HepG2 (cell line): ENCODE data around the gene SNX15. TPM values are rescaled to one million over a fixed set of nuclear protein-coding genes. Genes with fewer than 3 reads are reported as not detected.

Experiments used
- CBFB ChIP-seq: sonication (generic); formaldehyde crosslinking; IDR thresholded peaks from 2 replicates; pipeline ENCODE4 v1.4.0; 2020; ENCODE audit warnings: missing genetic modification reagents
- DMAP1 ChIP-seq: IDR thresholded peaks from 2 replicates; pipeline ENCODE4 v1.6.1; 2016
- DNMT1 ChIP-seq: sonication (generic); formaldehyde crosslinking; IDR thresholded peaks from 2 replicates; pipeline ENCODE4 v1.5.1; 2020; ENCODE audit warnings: mild to moderate bottlenecking, missing genetic modification reagents
- GLI4 ChIP-seq: sonication (generic); formaldehyde crosslinking; IDR thresholded peaks from 2 replicates; pipeline ENCODE4 v1.5.1; 2020; ENCODE audit warnings: missing genetic modification reagents, mild to moderate bottlenecking, moderate library complexity, borderline replicate concordance
- HOXA5 ChIP-seq: sonication (generic); formaldehyde crosslinking; IDR thresholded peaks from 2 replicates; pipeline ENCODE4 v1.4.0; 2020; ENCODE audit warnings: missing genetic modification reagents
- KDM5B ChIP-seq: sonication (generic); formaldehyde crosslinking; IDR thresholded peaks from 2 replicates; pipeline ENCODE4 v1.4.0; 2020; ENCODE audit warnings: missing genetic modification reagents, mild to moderate bottlenecking, borderline replicate concordance
- KLF12 ChIP-seq: sonication (generic); formaldehyde crosslinking; IDR thresholded peaks from 2 replicates; pipeline ENCODE4 v1.4.0; 2020; ENCODE audit warnings: missing genetic modification reagents, borderline replicate concordance
- NRL ChIP-seq: sonication (generic); formaldehyde crosslinking; IDR thresholded peaks from 2 replicates; pipeline ENCODE4 v1.5.0; 2020; ENCODE audit warnings: missing genetic modification reagents, mild to moderate bottlenecking, moderate library complexity, borderline replicate concordance
- PHF20 ChIP-seq: sonication (generic); formaldehyde crosslinking; IDR thresholded peaks from 2 replicates; pipeline ENCODE4 v1.5.0; 2020; ENCODE audit warnings: mild to moderate bottlenecking, missing genetic modification reagents
- SIX1 ChIP-seq: sonication (generic); formaldehyde crosslinking; IDR thresholded peaks from 2 replicates; pipeline ENCODE4 v1.4.0; 2020; ENCODE audit warnings: missing genetic modification reagents, borderline replicate concordance
- TBX3 ChIP-seq: fragments of 450-650 bp; IDR thresholded peaks from 2 replicates; pipeline ENCODE4 v1.6.1; 2017; ENCODE audit warnings: antibody characterized with exemption, mild to moderate bottlenecking, inconsistent platforms, borderline replicate concordance
- ZFP90 ChIP-seq: sonication (generic); formaldehyde crosslinking; IDR thresholded peaks from 2 replicates; pipeline ENCODE4 v1.8.0; 2022; ENCODE audit warnings: missing genetic modification reagents, mild to moderate bottlenecking, inconsistent platforms, borderline replicate concordance
- ZNF296 ChIP-seq: sonication (generic); formaldehyde crosslinking; conservative IDR thresholded peaks from 2 replicates; pipeline ENCODE4 v1.5.0; 2020; ENCODE audit warnings: mild to moderate bottlenecking, missing genetic modification reagents
- ZNF468 ChIP-seq: sonication (generic); formaldehyde crosslinking; IDR thresholded peaks from 2 replicates; pipeline ENCODE4 v1.8.0; 2022; ENCODE audit warnings: mild to moderate bottlenecking, moderate library complexity, missing genetic modification reagents
- ZNF598 ChIP-seq: sonication (generic); formaldehyde crosslinking; IDR thresholded peaks from 2 replicates; pipeline ENCODE4 v1.5.1; 2020; ENCODE audit warnings: mild to moderate bottlenecking, missing genetic modification reagents, borderline replicate concordance
- ZNF607 ChIP-seq: sonication (generic); formaldehyde crosslinking; IDR thresholded peaks from 2 replicates; pipeline ENCODE4 v1.5.1; 2020; ENCODE audit warnings: missing genetic modification reagents, mild to moderate bottlenecking, borderline replicate concordance
- ZNF672 ChIP-seq: sonication (generic); formaldehyde crosslinking; IDR thresholded peaks from 2 replicates; pipeline ENCODE4 v1.8.1; 2022; ENCODE audit warnings: missing genetic modification reagents
- ZNF781 ChIP-seq: sonication (generic); formaldehyde crosslinking; IDR thresholded peaks from 2 replicates; pipeline ENCODE4 v1.5.1; 2020; ENCODE audit warnings: borderline replicate concordance, mild to moderate bottlenecking, missing genetic modification reagents; ENCODE audit errors: not compliant biosample characterization
- polyA plus RNA-seq, 8 experiments: library from polyadenylated mRNA; depleted of rRNA in 3 of 8; stranded (reverse) in 7 of 8; unstranded in 1 of 8; fragments of >200 nt; fragmentation: Illumina TruSeq in 4 of 8; extraction: Trizol in 4 of 8; gene quantifications; 2 replicates each; pipeline versions ENCODE4 v1.2.1 to v1.2.3, GENCODE V29; 2011 to 2016; ENCODE audit warnings: low read depth in 4 of 8, missing spikeins in 1 of 8, mixed read lengths in 1 of 8; ENCODE audit not compliant: insufficient read depth in 1 of 8
- total RNA-seq, 5 experiments: library from RNA; depleted of rRNA; stranded (reverse); fragments of >200 nt; fragmentation: Illumina TruSeq; extraction: Trizol; gene quantifications; 2 replicates each; pipeline ENCODE4 v1.2.3, GENCODE V29; 2016; ENCODE audit warnings: low read depth in 1 of 5
- TF ChIP-seq, protein P1 (sequence below): sonication (generic); formaldehyde crosslinking; IDR thresholded peaks from 2 replicates; pipeline ENCODE4 v1.4.0; 2020; ENCODE audit warnings: missing genetic modification reagents
- TF ChIP-seq, protein P2 (sequence below): sonication (generic); formaldehyde crosslinking; IDR thresholded peaks from 2 replicates; pipeline ENCODE4 v1.5.0; 2020; ENCODE audit warnings: mild to moderate bottlenecking, missing genetic modification reagents
- TF ChIP-seq, protein P3 (sequence below): sonication (generic); formaldehyde crosslinking; IDR thresholded peaks from 2 replicates; pipeline ENCODE4; 2020; ENCODE audit warnings: missing genetic modification reagents, mild to moderate bottlenecking, borderline replicate concordance

The SNX15 gene
- total and polyA plus RNA-seq, 2 of the 13 experiments (the other 11 are each of a cell fraction or from before 2014, with no cell fraction given): 19.1 to 22.6 TPM

DNA sequence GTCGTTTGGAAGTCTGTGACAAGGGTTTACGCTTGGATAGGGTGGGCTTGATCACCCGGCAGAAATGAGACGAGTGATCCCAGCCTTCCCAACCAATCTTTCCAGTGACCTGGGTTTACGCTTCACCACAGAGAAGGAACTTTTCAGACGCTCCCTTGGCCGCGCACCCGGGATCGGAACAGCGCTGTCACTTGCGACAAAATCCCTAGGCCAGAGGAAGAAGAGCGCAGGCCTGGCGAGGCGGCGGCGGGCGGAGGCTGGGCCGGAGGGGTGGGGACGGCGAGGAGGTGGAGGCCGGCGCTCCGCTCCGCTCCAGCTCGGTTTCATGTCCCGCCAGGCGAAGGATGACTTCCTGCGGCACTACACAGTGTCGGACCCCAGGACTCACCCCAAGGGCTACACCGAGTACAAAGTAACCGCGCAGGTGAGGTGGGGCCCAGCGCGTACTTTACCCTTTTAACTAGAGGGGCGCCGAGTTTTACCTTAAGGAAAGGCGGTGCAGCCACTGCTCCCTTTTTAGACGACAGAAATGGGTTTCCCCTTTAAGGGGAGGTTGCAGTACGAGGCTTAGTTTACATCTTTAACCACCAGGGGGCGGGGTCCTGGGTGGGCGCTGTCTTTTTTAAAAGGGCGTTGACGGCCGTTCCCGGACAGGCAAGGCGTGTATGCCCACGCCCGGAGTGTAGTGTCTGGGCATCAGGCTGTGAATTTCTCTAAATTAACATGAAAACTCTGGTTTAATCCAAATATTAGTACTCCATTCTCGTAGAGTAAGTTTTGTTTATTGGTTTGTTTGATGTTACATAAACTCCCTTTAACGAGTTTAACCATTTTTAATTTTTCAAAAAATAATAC is at the start of gene SNX15 (continued):
- TF ChIP-seq ZNF781 (peak; percentile 48), NRL (CRISPR knock-in tag) (peak; percentile 95; the same call in 1 of the 2 replicates), TBX3 (peak; percentile 26; the same call in 1 of the 2 replicates), CBFB (CRISPR knock-in tag) (peak; percentile 55), ZNF672 (CRISPR knock-in tag) (no peak), ZNF607 (CRISPR knock-in tag) (peak; percentile 69; the same call in 1 of the 2 replicates), PHF20 (peak; percentile 62; the same call in 1 of the 2 replicates), DMAP1 (CRISPR knock-in tag) (peak; percentile 91), ZNF468 (no peak), KDM5B (CRISPR knock-in tag) (peak; percentile 90; the same call in 1 of the 2 replicates), ZFP90 (CRISPR knock-in tag) (peak; percentile 55; the same call in 1 of the 2 replicates), SIX1 (CRISPR knock-in tag) (no peak; the same call in 1 of the 2 replicates), GLI4 (CRISPR knock-in tag) (0 out of 2 replicates have a peak, but pooled peaks have one; percentile 46), ZNF598 (CRISPR knock-in tag) (peak; percentile 63; the same call in 1 of the 2 replicates), HOXA5 (CRISPR knock-in tag) (0 out of 2 replicates have a peak, but pooled peaks have one; percentile 24), DNMT1 (CRISPR knock-in tag) (peak; percentile 75; the same call in 1 of the 2 replicates), ZNF296 (CRISPR knock-in tag) (no peak), KLF12 (CRISPR knock-in tag) (peak; percentile 80; the same call in 1 of the 2 replicates)
- TF ChIP-seq, protein P1, sequence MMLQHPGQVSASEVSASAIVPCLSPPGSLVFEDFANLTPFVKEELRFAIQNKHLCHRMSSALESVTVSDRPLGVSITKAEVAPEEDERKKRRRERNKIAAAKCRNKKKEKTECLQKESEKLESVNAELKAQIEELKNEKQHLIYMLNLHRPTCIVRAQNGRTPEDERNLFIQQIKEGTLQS (CRISPR knock-in tag): no peak; the same call in 1 of the 2 replicates
- TF ChIP-seq, protein P2, sequence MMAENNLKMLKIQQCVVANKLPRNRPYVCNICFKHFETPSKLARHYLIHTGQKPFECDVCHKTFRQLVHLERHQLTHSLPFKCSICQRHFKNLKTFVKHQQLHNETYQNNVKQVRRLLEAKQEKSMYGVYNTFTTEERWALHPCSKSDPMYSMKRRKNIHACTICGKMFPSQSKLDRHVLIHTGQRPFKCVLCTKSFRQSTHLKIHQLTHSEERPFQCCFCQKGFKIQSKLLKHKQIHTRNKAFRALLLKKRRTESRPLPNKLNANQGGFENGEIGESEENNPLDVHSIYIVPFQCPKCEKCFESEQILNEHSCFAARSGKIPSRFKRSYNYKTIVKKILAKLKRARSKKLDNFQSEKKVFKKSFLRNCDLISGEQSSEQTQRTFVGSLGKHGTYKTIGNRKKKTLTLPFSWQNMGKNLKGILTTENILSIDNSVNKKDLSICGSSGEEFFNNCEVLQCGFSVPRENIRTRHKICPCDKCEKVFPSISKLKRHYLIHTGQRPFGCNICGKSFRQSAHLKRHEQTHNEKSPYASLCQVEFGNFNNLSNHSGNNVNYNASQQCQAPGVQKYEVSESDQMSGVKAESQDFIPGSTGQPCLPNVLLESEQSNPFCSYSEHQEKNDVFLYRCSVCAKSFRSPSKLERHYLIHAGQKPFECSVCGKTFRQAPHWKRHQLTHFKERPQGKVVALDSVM (CRISPR knock-in tag): peak; percentile 98
- TF ChIP-seq, protein P3, sequence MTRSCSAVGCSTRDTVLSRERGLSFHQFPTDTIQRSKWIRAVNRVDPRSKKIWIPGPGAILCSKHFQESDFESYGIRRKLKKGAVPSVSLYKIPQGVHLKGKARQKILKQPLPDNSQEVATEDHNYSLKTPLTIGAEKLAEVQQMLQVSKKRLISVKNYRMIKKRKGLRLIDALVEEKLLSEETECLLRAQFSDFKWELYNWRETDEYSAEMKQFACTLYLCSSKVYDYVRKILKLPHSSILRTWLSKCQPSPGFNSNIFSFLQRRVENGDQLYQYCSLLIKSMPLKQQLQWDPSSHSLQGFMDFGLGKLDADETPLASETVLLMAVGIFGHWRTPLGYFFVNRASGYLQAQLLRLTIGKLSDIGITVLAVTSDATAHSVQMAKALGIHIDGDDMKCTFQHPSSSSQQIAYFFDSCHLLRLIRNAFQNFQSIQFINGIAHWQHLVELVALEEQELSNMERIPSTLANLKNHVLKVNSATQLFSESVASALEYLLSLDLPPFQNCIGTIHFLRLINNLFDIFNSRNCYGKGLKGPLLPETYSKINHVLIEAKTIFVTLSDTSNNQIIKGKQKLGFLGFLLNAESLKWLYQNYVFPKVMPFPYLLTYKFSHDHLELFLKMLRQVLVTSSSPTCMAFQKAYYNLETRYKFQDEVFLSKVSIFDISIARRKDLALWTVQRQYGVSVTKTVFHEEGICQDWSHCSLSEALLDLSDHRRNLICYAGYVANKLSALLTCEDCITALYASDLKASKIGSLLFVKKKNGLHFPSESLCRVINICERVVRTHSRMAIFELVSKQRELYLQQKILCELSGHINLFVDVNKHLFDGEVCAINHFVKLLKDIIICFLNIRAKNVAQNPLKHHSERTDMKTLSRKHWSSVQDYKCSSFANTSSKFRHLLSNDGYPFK (CRISPR knock-in tag): peak; percentile 85; the same call in 1 of the 2 replicates
